Measurements from ENCODE around the gene C9orf152.

DNA sequence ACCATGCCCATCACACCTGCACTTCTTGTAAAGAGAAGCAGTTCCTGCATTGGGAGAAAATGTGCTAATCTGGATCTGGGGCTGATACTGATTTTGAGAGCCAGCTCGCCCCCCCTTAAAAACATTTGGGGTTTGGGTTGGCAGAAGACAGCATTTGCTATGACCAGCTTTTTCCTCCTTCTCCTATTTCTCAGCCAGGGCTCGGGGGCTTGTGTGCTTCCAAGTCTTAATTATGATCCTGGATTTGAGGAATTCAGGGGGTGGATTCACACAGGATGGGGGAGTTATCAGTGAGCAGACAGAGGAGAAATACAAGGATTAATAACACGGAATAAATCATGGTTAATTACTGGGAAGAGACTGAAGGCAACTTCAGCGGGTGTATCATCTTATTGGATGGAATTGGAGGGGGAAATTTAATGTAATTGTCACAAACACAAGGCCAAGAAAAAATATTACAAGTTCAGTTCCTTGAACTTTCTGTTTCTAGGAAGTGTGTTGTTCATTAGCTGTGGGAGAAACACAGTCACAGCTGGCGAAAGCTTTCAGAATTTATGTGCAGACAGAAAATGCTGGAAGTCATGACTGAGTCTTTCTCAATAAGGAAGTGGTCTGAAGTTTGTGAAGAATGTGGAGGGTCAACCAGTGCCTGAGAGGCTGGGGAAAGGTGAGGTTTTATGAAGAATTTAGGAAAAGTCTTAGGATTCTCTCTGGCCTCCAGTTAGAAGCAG lies 15.3 kb downstream of the C9orf152 start:
- no peak for TF ChIP-seq ZNF354B (CRISPR knock-in tag; IDR thresholded peaks at IDR 0.05)
- TF ChIP-seq, protein P1, sequence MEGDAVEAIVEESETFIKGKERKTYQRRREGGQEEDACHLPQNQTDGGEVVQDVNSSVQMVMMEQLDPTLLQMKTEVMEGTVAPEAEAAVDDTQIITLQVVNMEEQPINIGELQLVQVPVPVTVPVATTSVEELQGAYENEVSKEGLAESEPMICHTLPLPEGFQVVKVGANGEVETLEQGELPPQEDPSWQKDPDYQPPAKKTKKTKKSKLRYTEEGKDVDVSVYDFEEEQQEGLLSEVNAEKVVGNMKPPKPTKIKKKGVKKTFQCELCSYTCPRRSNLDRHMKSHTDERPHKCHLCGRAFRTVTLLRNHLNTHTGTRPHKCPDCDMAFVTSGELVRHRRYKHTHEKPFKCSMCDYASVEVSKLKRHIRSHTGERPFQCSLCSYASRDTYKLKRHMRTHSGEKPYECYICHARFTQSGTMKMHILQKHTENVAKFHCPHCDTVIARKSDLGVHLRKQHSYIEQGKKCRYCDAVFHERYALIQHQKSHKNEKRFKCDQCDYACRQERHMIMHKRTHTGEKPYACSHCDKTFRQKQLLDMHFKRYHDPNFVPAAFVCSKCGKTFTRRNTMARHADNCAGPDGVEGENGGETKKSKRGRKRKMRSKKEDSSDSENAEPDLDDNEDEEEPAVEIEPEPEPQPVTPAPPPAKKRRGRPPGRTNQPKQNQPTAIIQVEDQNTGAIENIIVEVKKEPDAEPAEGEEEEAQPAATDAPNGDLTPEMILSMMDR (IDR thresholded peaks at IDR 0.05 in 2 of 3, conservative IDR thresholded peaks at IDR 0.05 in 1 of 3; ENCODE audit: insufficient read depth in 2 of 3, low read depth in 1 of 3, low read length in 3 of 3), result no peak
- TF ChIP-seq ZNF217 (CRISPR knock-in tag; IDR thresholded peaks at IDR 0.05), result no peak
- TF ChIP-seq TCF7 (IDR thresholded peaks at IDR 0.05; ENCODE audit: borderline replicate concordance), result no peak
- no peak for TF ChIP-seq HMGN3 (IDR thresholded peaks at IDR 0.05; ENCODE audit: borderline replicate concordance, extremely low read depth, insufficient read length, low read depth, low read length)
- no peak for TF ChIP-seq ZNF76 (CRISPR knock-in tag; IDR thresholded peaks at IDR 0.05; ENCODE audit: borderline replicate concordance)
- TF ChIP-seq ARHGAP35 (IDR thresholded peaks at IDR 0.05; ENCODE audit: partially characterized antibody), result no peak
- TF ChIP-seq ZNF695 (CRISPR knock-in tag; IDR thresholded peaks at IDR 0.05), result no peak
- TF ChIP-seq ZZZ3 (IDR thresholded peaks at IDR 0.05), result no peak
- no peak for TF ChIP-seq RAD51 (IDR thresholded peaks at IDR 0.05; ENCODE audit: borderline replicate concordance, low read depth)

All from K562 (cell line).